IMR-90 (cell line): ENCODE results near the gene DISC1.

ENCODE experiments used
- CEBPB ChIP-seq: IDR thresholded peaks from 2 replicates; pipeline ENCODE4 v1.6.1; 2012; ENCODE audit warnings: low read depth, low read length, improper control_type of control experiment
- CTCF ChIP-seq: conservative IDR thresholded peaks from 2 replicates; pipeline ENCODE4 v1.5.1; 2012; ENCODE audit warnings: mild to moderate bottlenecking, low read depth, low read length, improper control_type of control experiment
- FOS ChIP-seq: fragments of 150-350 bp; IDR thresholded peaks from 2 replicates; pipeline ENCODE4 v1.6.1; 2016; ENCODE audit warnings: low read depth, low read length
- MAFK ChIP-seq: IDR thresholded peaks from 2 replicates; pipeline ENCODE4 v1.6.1; 2012; ENCODE audit warnings: low read depth, low read length, improper control_type of control experiment
- POLR2A ChIP-seq: IDR thresholded peaks from 2 replicates; pipeline ENCODE4 v1.6.1; 2012; ENCODE audit warnings: mild to moderate bottlenecking, low read depth, low read length
- RAD21 ChIP-seq: IDR thresholded peaks from 2 replicates; pipeline ENCODE4 v1.6.1; 2012; ENCODE audit warnings: low read length, improper control_type of control experiment
- RCOR1 ChIP-seq: IDR thresholded peaks from 2 replicates; pipeline ENCODE4 v1.6.1; 2012; ENCODE audit warnings: mild to moderate bottlenecking, low read length, improper control_type of control experiment; ENCODE audit not compliant: insufficient replicate concordance
- SMC3 ChIP-seq: fragments of 150-350 bp; IDR thresholded peaks from 2 replicates; pipeline ENCODE4 v1.6.1; 2016; ENCODE audit warnings: low read depth, mild to moderate bottlenecking, antibody characterized with exemption, low read length, moderate library complexity
- USF2 ChIP-seq: fragments of 150-350 bp; IDR thresholded peaks from 2 replicates; pipeline ENCODE4 v1.6.1; 2017; ENCODE audit warnings: mild to moderate bottlenecking, antibody characterized with exemption, low read length, low read depth

- TF ChIP-seq CTCF (no peak), RCOR1 (no peak), POLR2A (no peak), RAD21 (no peak), FOS (no peak), SMC3 (no peak), USF2 (no peak), CEBPB (no peak), MAFK (no peak)
Measured at GRCh38 chr1:231965615-231966014, 339.0 kb downstream of the DISC1 start.
